Right lobe of liver (tissue), 4 donors: ENCODE data around the gene ARHGAP42.

Source experiments
- CTCF ChIP-seq, 4 donors: fragments of 200-600 bp in 3 of 4; fragments of 450-650 bp in 1 of 4; IDR thresholded peaks; one replicate each; pipeline versions ENCODE4 v1.5.1 to v1.8.0; 2016 to 2022; ENCODE audit warnings: antibody characterized with exemption in 4 of 4, mild to moderate bottlenecking in 2 of 4
- POLR2A ChIP-seq: fragments of 450-650 bp; IDR thresholded peaks from one replicate; pipeline ENCODE4 v1.6.1; 2017; ENCODE audit warnings: antibody characterized with exemption, mild to moderate bottlenecking
- donor health status: DM: no; HTN: no; CAD: no.
- donor health status: DM: no; HTN: no; CAD: no.
- donor health status: DM: no; HTN: yes; CAD: no.

DNA sequence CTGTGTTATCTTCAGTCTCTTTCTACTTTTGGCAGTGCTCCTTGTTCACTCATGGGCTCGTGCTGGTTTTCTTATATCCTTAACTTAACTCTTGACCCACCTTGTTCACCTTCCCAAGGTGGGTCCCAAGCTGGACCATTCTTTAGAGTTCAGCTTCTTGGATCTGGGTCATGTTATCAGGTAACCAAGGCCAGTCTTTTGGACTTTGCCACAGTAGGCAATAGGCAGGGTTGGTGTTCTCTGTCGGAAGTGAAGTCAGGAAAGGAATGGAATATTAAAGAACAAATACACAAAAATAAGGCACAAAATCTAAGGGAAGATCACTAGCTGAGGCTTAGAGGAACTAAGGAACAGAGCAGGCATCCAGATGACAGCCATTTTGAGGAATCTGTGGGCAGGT, 202.7 kb downstream of the ARHGAP42 start:
- TF ChIP-seq CTCF (IDR thresholded peaks at IDR 0.05): no peak
- no peak for TF ChIP-seq POLR2A
